Stimulated activated CD4-positive, alpha-beta T cell treated with anti-CD3 and anti-CD28 coated beads, Interleukin-1b, Interleukin-23, amount 100 ng/mL, for 48 hours (primary cell): Measurements from ENCODE around the gene RNF8.

ENCODE experiments used
- DNase-seq: peaks from one replicate; pipeline ENCODE4 v3.0.0-alpha.2; 2020

RNF8 gene

DNA sequence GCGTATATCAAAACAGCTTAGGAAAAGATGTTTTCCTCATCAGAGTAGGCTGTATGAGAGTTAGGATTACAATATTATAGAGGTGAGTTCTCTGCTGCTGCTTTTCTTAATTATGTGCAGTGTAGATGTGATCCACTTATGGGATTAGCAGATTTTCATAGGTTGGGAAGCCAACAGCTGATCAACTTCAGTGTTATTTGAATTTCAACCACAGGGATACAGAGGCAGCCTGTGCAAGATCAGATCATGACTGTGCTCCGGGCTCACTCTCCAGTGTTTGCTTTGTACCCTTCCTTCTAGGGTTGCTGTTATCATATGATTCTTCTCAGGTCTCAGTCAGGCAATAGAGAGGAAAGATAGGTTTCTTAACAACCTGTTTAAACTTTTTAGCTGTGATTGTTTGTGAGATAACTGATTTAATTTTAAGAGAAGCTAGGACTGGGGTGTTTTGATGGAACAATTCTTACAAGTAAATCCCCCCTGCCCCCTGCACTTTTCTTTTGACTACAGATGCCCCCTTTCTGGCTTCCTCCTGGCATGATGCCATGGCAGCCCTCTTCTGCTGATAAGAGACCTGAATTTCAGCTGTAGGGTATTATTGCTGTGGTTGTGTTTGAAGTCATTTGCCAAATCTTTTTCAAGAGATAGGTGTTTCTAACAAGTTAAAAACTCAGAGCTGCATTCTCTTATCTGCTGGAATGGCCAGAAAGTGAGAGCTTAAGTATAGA is 8.5 kb downstream of the RNF8 start:
- DNase-seq, result no peak

DNA sequence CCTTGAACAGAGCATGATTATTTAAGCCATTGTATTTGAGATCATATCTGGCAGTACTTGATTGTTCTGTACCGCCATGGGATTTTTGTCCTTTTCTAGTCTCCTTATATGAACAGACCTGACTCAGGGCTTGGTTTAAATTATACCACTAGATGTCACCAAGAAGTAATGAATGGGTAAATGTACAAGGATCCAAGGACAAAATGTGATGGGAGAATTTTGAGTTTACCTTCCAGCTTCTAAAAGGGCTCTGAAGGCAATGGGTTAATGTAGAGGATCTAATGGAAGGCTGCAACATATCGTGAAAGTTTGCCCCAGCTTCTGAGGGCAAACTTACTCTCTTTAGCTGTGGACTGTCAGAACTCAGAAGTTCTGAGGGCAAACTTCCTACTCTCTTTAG is 12.0 kb downstream of the RNF8 start:
- no peak for DNase-seq

DNA sequence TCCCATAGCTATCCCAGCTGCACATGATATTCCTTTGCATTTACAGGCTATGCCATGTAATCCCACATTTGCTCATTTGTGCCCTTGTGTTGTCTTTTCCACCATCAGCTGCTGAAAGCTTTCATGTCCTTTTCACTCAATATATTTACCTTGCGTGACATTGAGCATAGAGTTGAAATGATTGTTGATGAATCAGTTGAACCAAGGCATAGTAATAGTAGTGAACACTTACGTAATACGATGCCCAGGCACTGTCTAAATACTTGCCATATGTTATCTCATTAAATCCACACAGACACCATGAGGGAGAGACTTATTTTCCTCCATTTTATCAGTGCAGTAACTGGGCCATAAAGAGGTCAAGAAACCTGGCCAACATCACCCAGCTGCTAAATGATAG is 13.1 kb downstream of the RNF8 start:
- no peak for DNase-seq

DNA sequence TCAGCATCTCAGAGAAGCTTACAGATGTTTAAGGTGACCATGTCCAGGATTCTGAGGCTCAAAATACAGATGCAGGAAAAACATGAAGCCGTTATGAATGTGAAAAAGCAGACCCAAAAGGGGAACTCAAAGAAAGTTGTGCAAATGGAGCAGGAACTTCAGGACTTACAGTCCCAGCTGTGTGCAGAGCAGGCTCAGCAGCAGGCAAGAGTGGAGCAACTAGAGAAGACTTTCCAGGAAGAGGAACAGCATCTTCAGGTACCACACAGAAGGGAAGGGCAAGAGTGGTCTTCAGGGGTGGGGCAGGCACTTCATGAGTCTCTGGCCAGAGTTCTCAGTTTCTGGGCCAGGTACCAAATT is 15.2 kb downstream of the RNF8 start:
- no peak for DNase-seq

DNA sequence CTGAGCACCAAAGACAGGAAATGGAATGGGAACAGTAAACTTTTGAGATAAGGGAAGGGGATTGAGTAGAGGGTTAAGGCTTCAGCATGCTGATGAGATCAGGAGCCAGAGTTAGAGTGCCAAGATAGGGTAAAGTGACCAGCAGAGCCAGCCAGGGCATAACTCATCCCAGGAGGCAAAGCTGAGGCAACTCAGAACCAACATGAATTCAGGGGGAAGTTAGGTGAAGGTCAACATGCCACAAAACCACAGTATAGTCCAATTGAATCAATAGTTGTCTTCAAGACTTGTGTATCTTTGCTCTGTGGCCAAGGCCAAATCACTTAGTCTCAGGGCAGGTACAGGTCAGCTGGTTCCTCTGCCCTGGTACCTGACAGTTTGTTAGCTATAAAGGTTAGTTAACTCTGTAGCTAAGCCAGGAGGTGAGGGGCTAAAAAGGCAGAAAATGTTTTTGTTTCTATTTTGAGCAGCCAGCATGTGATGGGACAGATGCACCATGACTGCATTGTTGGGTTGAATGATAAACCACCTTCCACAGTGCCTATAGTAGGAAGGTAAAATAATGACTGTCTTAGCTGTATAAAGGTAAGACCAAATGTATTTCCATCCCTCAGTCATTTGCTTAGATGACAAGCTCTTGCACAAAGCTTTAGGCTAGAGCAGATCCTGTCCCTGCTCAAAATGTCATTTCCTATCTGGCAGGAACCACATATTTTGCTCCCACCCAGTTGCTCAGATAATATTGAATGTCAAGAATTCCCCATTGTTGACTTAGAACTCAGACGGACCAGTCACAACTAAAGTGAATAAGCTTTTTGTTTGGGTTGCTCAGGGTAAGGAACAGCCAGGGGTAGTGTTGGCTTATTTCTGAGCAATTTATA is 15.8 kb downstream of the RNF8 start:
- no peak for DNase-seq

DNA sequence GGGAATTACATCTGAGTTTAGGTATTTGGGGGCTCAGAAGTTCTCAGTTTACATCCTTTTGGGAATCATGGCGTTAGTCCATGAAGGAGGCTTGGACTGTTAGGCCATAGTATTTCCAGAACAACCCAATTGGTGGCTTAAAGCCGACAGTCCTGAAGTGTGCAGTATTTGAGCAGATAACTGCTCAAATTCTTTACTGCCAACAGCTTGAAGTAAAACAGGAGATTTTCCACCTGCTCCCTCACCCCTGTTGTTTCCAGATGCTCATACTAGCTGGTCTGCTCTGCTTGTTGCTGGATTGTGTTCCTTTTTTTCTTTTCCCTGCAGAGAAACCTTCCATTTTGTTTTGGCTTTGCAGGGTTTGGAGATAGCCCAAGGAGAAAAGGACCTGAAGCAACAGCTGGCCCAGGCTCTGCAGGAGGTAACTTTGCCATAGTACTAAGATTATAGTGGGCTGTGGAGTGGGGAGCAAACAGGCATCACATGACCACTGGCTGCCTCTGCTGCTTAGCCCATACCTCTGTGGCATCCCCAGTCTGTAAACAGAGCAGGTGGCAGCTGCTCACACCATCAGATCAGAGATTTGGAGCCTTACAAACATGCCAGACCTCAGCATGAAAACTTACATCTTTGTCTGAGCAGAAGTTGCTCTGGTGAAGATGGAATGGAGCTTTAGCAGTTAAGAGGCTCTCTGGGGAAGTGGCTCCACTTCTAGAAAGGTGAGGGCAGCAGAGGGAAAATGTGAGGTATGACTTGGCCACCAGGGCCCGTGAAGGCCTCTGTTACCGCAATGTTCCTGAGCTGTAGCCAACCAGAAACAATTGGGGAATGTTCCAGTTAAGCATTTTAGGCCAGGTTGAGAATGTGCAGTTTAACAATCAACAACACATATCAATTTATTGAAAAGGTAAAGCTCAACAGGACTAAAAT is 17.6 kb downstream of the RNF8 start:
- DNase-seq, result no peak

DNA sequence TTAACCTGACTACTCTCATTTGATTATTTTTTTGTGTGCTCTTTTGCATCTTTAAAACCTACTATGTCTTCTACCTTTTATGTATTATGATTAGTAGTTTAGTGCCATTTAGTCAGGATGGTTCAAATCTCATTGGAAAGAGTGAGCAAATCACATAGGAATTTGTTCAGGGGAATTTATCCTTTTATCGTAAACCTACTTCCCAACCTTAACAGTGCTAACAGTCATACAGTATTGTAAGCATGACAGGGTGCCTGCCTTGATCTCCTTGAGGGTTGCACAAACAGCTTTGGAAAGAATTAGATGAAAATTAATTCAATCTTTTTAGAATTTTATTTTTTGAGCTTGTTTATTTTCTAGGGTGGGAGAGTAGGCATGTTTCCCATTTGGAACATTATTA is 18.3 kb downstream of the RNF8 start:
- no peak for DNase-seq

DNA sequence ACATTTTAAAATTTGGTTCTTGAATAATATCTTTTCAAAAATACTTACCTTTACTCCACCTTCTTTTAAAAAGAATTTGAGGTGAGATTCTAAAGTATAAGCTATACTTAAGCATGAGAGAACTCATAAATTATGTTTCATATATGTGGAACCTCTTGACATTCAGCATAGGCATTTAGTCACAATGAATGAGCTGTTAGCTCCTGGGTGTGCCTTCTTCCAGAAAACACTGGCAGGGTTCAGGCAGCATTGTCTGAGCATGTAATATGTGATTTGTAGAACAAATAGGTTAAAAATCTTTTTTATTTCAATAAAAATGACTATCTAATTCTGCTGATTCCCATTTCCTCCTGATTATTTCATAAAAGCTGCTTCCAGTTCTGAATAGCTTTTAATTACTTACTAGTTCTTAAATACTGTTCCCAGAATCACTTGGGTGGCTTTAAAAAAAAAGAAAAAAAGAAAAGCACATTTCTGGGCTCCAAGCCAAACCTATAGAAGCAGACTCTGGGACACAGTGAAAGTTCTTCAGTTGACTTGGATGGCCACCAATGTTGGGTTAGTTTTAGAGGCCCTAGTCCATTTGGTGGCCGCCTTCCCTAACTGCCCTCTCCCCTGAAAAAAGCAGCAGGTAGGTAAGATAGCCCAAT is 20.2 kb downstream of the RNF8 start:
- DNase-seq, result no peak

DNA sequence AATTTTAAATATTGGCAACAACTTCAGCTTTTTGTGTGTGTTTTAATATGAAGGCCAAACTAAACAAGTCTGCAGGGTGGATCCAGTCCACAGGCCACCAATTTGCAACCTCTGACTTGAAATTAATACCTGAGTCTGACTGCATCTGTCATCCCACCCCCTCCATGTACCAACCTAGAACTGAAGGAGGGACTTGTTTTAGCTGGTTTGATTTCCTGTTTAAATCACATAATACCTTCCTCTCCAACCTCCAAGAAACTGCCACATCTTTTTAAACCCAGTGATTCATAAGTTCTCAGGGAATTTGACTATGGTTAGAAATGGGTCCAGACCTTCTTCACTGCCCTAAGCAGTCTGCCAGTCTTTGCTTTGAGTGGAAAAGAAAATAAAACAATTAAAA is 21.6 kb downstream of the RNF8 start:
- no peak for DNase-seq

DNA sequence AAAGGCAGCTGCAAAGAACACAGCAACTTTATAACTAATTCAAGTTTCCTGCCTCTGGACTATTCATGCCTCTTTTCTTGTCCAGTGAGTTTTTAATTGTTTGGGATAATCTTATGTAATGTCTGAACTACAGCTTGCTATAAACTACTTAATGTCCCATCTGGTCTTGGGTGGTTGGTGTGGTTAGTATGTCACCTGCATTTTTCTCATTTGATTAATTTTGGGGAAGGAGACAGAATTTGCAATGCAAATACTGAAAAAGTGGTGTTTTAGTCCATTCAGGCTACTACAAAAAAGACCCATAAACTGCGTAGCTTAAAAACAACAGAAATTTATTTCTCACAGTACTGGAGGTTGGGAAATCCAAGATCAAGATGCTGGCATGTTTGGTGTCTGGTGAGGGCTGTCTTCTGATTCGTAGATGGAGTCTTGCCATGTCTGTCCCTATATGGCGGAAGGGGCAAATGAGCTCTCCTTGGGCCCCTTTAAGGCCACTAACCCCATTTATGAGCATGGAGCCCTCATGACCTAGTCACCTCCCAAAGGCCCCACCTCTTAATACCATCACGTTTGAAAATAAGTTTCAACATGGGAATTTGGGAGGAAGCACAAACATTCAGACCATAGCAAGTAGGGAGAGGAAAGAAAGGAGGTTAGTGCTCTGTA is 22.4 kb downstream of the RNF8 start:
- DNase-seq, result no peak

DNA sequence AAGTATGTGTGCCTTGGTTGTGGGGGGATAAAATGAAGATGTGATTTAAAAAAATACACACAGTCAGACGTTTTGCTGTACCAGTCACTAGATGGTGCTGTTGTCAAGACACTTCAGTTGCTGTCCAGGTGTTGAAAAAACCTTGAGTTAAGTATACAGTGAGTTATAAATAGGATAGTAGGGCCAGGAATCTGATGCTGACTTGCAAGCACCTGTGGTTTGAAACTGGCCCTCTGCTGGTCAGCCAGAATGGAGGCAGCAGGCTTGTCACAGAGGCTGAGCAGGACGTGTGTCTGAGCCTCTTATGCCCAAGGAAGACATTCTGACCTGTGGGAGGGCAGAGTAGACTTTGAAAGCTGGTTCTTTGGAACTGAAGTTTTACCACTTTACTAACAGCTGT is 27.8 kb downstream of the RNF8 start:
- peak; percentile 4 for DNase-seq

DNA sequence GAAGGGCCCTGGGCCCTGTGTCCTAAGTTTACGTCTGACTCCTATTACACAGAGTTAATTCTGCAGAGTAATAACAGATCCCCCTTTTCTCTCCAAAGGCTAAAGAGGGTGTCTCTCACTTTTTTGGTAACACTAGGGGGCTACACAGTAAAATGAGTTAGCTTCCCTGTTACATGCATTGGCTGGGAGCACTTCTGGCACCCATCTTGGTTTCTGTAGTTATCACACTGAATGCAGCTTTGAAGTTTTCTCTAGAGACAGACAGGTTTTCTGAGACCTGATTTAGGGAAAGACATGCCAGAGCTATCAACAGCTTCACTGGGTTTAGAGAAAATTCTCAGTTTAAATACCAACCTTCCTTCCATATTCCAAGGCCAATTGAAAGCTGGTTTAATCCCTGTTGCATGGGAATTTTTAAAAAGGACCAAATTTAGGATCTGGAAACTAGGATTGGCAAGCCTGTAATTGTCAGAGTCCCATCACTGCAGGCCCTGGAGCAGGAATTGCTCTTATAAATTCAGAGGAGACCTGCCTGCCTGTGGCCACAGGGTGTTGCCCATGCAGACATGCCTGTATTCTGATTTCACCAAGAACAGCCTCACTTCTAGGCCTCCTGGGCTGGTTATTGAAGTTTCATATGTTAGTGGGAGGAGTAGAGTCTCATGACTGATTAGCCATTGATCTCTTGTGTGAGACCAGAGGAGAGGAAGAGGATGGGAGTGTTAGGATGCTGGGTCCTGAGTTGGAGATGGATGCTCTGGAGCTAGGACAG is 29.4 kb downstream of the RNF8 start:
- no peak for DNase-seq

DNA sequence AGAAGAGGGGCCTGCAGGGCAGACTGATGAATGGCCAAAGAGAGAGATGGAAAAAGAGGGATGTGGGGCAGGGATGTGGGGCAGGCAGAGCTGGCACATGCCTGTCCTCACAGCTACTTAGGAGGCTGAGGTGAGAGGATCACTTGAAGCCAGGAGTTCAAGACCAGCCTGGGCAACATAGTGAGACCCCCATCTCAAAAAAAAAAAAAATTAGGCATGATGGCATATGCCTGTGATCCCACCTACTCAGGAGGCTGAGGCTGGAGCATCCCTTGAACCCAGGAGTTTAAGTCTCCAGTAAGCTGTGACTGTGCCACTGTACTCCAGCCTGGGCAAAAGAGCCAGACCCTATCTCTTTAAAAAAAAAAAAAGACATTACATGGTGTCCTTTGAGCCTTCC is 34.8 kb downstream of the RNF8 start:
- DNase-seq, result no peak

DNA sequence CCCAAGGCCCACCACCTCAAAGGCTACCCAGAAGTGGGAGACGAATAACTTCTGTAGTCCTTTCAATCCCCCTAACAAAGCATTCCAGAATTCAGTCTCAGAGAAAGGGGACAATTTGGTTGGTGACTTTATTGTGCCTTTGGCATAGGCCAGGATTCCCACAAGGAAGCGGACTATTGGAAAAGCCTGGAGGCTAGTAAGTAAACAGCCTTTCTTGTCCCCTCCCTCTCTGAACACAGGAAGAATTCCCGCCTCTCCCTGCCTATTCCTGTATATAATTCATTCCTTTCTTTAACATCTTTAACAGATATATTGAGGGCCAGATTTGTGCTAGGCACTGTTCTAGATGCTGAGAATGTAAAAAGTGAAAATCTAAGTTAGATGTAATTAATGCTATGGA is 36.1 kb downstream of the RNF8 start:
- no peak for DNase-seq

DNA sequence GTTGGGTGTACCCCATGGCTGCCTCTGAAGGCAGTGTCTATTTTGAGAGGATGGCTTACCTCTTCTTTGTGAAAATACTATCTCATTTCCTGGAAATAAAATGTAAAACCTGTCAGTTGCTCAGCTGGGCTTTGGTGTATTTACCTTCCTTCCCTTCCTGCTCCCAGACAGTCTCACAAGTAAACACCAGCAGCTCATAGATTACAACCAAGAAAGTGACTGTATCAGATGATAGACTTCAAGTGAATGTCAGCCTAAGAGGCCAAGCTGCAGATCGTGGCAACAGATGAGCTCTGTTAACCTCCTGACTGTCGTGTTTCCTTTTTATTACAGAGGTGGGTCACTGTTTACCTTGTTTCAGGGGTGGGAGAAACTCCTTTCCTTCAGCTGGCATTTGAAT is 37.3 kb downstream of the RNF8 start:
- DNase-seq, result no peak

DNA sequence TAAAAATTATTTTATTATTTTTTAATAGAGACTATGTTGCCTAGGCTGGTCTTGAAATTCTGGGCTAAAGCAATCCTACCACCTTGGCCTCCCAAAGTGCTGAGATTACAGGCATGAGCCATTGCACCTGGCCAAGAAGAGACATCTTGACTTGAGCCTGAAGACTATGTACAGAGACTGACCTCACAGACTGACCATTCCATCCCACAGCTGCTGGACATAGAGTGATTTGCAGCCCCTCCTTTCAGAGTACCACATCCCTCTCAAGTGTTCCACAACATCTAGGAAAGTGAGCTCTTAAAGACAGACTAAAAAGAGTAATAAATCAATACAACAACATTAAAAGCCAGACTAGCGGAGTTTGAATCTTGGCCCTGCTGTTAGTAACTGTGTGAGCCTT is 39.0 kb downstream of the RNF8 start:
- DNase-seq, result no peak

DNA sequence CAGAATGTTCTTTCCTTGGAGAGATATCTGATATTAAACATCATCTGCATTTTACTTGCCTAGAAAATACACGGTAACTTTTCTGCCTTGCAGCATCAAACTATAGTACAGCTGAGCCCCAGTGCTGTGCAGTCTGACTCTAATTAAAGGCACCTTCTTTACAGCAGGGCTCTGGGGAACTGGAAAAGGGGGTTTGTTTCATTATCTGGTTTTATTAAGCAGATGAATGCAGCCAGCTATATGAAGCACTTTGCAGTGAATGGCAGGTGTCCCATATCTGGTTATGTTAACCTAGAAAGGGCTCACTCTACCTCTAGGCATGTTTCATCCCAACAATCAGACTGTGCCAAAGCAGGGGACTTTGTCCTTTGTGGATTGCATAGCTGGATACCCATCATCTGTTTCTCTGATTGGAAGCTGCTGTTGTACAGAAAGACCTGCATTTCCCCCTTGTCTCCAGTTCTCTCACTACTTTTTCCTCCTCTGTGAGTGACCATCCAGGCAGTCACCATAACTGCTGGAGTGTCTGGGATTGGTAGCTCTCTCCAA is 39.7 kb downstream of the RNF8 start:
- DNase-seq, result no peak

DNA sequence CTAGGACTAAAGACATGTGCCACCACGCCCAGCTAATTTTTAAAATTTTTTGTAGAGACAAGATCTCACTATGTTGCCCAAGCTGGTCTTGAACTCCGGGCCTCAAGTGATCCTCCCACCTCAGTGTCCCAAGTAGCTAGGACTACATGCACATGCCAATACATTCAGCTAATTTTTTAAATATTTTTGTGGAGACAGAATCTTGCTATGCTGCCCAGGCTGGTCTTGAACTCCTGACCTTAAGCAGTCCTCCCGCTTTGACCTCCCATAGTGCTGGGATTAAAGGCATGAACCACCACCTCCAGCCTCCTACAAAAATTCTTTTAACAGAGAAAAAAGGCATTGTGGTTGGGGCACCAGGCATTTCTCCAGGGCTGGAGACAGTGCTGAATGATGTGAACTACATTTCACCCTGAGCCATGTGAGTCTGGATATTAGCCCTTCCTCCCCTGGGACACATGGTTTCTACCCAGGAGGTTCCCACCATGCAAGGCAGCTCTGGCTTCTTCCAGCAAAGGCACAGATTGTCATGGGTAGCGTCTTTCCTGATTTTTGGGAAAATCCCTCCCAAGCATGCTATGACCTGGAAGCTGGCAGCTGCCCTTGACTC is 42.9 kb downstream of the RNF8 start:
- no peak for DNase-seq

DNA sequence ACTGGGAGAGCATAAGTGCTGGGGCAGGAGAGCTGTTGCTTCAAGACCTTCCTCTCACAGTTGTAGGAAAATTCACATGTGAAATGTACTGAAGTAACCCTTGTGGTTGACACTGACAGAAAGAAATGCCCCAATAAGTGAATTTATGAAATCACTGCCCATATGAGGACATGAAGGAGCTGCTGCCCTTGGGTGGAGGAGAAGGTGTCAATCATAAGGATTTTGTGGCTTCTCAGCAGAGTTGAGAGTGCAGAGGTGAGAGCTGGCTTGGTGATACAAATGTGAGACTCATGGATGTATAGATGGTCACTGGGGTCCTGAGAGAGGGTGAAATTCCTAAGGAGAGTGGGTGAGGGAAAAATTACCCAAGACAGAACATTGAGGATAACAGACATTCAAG is 45.3 kb downstream of the RNF8 start:
- DNase-seq, result no peak

DNA sequence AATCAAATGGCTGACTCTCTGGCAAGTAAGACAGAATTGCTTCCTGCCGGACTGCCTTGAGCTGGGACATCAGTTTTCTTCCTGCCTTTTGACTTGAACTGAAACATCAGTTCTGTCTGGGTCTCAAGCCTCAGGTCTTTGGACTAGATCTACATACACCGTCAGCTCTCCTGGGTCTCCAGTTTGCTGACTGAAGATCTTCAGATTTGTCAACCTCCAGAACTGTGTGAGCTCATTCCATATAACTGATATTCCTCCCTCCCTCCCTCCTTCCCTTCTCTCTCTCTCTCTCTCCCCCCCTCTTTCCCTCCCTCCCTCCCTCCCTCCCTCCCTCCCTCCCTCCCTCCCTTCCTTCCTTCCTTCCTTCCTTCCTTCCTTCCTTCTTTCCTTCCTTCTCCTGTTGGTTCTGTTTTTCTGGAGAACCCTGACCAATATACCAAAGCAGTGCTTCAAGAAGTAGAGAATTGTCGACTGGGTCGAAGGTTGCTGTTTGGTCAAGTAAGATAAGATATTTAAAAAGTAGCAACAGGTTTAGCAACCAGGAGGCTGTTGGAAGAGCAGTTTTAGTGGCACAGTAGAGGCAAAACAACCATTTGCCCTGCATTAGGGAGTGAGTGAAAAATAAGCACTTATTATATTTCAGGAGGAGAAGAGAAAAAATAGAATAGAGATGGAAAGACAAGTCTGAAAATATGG is 46.2 kb downstream of the RNF8 start:
- no peak for DNase-seq
